GM18868 (cell line): ENCODE measurements around the gene CYB561.
A peak's percentile ranks its signal among the peaks of the same experiment; 100 is the strongest.

ENCODE experiments used
- ATAC-seq: cut with Tn5 transposase; IDR thresholded peaks from one replicate; pipeline ENCODE4 v1.9.1; 2021; ENCODE audit warnings: mild to moderate bottlenecking, moderate library complexity; ENCODE audit not compliant: unreplicated experiment

The CYB561 gene

DNA sequence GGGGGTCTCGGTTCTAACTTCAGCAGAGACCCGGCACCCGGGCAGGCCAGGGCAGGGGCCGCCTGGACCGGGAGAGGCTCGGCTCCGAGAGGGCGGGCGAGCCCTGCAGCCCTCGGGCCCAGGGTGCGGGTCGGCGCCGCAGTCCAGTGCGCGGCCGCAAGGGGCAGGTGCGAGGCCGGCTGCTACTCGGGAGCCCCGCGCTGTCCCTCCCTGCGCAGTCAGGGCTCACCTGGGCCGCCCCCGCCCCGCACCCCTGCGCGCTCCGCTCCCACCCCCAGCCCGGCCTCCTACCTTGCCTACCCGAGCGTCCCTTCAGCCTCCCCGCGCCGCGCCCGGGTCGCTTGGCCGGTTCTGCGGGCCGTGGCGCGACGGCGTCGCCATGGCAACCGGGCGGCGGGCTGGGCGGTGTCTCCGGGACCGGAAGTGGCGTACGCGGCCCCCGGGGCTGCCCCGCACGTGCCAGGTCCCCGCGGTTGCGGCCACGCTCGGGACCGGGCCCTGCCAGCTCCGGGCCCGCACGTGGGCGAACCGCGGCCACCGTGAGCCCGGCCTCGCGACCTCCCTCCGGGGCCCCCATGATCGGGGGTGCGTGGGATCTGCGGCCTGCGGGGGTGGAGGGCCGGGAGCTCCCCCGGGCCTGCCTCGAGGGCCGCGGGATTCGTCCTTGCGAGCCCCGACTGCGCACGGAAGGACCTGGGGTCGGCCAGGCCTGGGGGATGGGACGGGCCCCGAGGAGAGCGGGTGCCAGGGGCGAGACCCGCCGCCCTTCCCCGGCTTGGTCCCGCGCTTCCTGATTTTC, at the start of gene CYB561:
Gene CYB561 (minus strand): TSS at position 353 of the 799 bp plus-strand sequence. CDS start 8,759 bp downstream, outside the sequence.
- peak; percentile 59 for ATAC-seq

GRCh38 chr17:63495491-63495890, 49.4 kb upstream of the CYB561 start:
- ATAC-seq, result no peak

GRCh38 chr17:63494300-63494928, 48.3 kb upstream of the CYB561 start:
- ATAC-seq, result no peak

DNA sequence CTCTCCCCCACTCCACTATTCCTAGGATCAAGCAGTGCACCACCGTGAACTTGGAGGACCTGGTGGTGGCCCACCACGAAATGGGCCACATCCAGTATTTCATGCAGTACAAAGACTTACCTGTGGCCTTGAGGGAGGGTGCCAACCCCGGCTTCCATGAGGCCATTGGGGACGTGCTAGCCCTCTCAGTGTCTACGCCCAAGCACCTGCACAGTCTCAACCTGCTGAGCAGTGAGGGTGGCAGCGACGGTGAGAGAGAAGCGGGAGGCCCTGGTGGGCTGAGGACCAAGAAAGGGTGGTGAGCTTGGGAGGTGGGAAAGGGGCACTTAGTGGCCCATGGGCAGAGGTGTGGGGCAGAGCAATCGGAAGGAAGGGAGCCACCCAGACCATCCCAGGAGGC, 47.3 kb upstream of the CYB561 start:
- no peak for ATAC-seq

DNA sequence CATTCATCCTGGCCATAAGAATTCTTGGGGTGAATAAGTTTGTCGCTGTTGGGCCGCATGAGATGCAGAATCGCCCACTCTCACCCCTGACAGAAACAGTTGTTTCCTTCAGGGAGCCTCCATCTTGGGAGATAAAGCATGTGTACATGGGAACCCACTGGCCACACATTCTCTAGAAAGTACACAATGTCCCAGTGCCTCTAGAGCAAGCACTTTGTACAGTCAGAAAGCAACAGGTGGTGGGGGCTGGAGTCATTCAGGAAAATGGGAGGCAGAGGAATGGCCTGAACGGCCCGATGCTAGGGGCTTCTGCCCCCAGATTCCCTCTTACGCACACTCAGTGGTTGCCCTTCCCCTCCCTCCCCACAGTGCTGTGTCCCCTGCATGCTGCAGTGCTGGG, 46.8 kb upstream of the CYB561 start:
- no peak for ATAC-seq

DNA sequence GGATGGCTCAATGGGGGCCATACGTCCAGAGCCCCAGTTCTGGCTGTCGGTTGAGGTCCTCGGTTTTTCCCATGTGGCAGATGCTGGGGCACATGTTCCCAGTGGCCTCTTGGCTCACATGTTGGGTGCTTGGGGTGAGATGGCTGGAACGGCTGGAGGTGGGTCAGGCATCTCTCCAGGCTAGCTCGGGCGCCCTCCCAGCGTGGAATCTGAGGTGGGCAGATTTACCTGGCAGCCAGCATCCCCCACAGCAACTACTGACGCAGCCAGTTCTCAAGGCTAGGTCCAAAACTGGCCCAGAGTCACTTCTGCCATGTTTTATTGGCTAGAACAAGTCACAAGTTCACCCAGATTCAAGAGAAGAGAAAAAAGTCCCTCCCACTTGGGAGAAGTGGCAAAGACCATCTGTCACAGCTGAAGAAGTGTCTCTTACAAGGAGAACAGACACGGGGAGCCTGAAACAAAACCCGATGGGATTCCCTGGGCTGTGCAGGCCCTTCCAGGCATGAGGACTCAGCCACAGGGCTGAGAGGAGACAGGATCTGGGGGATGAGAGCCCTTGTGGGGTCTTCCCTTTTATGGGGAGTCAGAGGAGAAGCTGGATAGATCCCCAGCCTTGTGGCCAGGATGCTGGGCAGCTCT, 46.0 kb upstream of the CYB561 start:
- ATAC-seq, result no peak

DNA sequence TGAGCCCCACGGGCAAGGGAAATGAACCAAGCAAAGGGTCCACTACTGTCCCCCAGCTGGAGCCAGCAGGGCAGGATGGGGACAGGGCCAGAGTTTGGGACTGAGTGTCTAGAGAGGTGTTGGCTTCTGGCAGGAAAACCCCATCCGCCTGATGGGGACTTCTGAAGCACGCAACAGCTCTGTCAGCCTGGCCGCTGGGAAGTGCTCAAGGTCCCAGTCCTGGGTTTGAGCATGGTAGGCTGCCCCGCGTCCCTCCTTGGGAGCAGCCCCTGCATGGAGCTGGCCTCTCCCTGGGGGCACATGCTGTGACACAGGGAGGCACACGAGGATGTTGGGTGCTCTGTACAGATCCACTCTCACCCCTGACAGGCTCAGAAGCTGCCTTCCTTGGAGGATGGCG, 45.3 kb upstream of the CYB561 start:
- ATAC-seq, result no peak

DNA sequence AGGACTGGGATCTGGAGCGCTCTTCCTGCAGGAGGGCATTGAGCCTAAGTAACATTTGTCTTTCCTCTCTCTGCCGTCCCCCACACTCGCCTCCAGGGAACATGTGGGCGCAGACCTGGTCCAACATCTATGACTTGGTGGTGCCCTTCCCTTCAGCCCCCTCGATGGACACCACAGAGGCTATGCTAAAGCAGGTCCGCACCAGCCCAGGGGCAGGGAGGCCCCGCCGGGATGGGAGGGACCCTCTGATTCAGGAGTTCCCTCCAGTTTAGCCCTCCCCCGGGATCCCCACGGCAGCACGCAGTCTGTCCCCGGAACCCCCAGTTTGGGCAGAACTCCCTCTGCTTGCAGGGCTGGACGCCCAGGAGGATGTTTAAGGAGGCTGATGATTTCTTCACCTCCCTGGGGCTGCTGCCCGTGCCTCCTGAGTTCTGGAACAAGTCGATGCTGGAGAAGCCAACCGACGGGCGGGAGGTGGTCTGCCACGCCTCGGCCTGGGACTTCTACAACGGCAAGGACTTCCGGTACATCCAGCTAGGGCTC, 44.8 kb upstream of the CYB561 start:
- no peak for ATAC-seq

- ATAC-seq, result no peak
Observed at GRCh38 chr17:63490329-63490728, 44.2 kb upstream of the CYB561 start.

DNA sequence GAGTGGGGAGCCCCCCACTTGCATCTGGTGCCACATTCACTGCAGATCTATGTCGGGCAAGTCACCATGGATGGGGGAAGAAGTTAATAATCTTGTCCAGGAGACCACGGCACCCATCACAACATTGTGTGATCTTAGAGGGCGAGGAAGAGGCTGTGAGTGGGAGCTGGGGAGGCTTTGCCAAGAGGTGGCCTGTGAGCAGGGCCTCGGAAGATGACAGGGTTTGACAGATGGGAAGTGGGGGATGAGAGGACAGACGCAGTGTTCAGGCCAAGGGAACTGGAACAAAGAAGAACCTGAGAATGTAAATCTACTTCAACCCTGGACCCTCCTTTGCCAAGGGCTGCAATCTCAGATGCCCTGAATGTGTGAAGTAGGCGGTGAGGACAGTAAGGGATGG, 43.2 kb upstream of the CYB561 start:
- ATAC-seq, result no peak

DNA sequence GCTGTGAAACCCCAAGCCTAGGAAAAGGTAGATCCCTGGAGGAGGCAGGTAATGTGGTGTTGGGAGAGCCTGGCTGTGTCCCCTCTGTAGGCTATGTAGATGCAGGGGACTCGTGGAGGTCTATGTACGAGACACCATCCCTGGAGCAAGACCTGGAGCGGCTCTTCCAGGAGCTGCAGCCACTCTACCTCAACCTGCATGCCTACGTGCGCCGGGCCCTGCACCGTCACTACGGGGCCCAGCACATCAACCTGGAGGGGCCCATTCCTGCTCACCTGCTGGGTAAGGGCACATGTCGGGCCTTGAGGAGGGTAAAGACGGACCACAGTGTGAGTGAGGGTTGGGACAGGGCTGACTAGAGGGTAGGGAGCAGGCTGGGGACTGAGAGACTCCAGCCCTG, 42.7 kb upstream of the CYB561 start:
- ATAC-seq, result no peak

GRCh38 chr17:63487014-63487339, 40.9 kb upstream of the CYB561 start:
- no peak for ATAC-seq

DNA sequence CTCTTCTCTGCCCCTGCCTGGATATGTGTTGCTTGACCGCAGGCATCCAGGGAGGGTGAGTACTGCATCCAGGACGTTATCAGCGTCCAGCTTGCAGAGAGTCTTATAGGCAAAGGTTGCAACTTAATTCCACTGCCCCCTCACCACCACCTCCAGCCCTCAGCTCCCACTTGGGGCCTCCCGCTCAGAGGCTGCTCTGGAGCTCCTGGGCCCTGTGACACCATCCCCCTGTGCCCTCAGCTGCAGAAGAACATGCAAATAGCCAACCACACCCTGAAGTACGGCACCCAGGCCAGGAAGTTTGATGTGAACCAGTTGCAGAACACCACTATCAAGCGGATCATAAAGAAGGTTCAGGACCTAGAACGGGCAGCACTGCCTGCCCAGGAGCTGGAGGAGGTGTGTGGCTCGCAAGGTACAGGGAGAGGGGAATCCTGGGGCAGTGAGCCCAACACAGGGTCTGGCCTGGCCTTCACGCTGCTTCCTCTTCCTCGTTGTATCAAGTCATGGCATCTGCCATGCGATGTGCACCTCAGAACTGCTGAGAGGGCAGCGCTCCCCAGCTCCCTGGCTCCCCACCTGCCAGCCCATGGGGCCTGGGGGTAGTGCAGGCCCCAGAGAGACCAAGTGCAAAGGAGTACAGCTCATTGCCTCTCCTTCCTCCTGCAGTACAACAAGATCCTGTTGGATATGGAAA, 40.4 kb upstream of the CYB561 start:
- no peak for ATAC-seq

DNA sequence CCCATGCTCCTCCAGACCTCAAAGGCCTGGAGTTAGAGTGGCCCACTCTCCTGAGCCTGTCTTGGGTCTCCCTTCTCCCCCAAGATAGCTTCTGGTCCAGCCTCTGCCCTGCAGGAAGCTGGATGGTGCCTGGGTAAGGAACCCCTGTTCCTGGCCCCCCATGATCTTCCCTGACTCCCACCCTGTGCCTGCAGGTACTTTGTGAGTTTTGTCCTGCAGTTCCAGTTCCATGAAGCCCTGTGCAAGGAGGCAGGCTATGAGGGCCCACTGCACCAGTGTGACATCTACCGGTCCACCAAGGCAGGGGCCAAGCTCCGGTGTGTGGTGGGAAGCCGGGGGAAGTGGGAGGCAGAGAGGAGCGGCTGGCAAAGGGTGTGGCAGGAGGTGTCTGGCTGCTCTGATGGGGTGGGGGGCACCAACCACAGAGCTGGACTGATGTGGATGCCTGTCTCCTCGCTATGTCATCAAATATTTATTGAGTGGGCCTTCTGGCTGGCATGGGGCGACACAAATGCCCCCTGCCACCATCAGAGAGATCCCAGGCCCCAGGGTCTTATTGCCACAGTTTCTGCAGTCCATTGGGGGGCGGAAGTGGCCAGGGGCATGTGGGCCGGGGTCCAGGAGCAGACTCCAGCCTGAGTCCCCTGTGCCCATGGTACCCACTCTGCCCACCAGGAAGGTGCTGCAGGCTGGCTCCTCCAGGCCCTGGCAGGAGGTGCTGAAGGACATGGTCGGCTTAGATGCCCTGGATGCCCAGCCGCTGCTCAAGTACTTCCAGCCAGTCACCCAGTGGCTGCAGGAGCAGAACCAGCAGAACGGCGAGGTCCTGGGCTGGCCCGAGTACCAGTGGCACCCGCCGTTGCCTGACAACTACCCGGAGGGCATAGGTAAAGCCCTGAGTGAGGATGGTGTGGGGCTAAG, 37.8 kb upstream of the CYB561 start:
- no peak for ATAC-seq

DNA sequence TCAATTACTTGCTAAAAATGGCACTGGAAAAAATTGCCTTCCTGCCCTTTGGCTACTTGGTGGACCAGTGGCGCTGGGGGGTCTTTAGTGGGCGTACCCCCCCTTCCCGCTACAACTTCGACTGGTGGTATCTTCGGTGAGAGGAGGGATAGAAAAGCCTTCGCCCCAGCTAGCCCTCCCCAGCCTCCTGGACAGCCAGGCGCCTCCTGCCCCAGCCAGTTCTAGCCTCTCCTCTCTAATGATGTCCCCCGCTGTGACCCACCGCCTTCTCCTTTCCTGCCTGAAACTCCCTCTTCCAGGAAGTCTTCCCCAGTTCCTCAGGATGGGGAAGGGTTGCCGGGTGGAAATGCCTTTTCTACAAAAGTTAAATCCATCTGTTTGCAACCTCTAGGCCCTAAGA, 36.9 kb upstream of the CYB561 start:
- ATAC-seq, result no peak

GRCh38 chr17:63482509-63482908, 36.4 kb upstream of the CYB561 start:
- ATAC-seq, result no peak

DNA sequence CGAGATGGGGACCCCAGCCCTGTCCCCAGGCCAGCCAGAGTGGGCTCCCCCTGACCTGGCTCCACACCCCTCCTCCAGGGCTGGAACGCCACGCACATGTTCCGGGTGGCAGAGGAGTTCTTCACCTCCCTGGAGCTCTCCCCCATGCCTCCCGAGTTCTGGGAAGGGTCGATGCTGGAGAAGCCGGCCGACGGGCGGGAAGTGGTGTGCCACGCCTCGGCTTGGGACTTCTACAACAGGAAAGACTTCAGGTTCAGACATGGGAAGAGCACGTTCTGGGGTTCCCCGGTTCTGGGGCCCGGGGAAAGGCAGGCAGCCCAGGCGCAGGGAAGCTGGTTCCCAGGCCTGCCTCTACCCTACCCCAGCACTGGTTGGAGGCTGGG, 35.4 kb upstream of the CYB561 start:
- ATAC-seq, result no peak

DNA sequence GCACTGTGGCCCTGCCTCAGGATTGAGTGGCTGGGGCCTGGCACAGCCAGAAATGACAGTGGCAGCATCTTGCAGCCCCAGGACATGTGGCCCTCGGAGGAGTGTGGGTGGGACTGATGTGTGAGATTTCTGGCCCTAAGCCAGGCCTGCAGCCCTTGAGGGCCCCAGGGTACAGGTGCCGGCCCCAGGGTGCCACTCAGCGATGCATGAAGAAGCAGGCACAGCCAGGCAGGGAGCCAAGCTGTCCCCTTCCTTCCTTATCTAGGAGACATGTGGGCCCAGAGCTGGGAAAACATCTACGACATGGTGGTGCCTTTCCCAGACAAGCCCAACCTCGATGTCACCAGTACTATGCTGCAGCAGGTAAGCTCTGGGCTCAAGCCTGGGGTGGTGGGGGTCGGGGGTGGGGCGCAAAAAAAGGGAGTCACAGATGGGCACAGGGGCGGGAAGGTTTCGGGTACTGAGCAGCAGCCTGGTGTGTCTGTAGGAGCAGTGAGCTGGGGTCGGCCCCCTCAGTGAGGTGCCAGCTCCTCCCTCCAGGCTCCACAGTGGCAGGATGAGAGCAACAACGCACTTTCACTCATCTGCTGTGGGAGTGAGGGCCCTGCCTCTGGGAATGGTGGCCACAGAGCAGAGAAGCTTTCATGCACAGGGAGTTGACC, 34.9 kb upstream of the CYB561 start:
- no peak for ATAC-seq

GRCh38 chr17:63480192-63480784, 34.2 kb upstream of the CYB561 start:
- no peak for ATAC-seq
